Hematopoietic multipotent progenitor cell treated with erythropoietin and hydrocortisone succinate and interleukin-3 and kit ligand, for 6 days (in vitro differentiated cells): ENCODE measurements around the gene FRAS1.
A peak's percentile ranks its signal among the peaks of the same experiment; 100 is the strongest.

Experiments
- DNase-seq: peaks from one replicate; pipeline ENCODE4 v3.0.0-alpha.2; 2015

The FRAS1 gene

DNA sequence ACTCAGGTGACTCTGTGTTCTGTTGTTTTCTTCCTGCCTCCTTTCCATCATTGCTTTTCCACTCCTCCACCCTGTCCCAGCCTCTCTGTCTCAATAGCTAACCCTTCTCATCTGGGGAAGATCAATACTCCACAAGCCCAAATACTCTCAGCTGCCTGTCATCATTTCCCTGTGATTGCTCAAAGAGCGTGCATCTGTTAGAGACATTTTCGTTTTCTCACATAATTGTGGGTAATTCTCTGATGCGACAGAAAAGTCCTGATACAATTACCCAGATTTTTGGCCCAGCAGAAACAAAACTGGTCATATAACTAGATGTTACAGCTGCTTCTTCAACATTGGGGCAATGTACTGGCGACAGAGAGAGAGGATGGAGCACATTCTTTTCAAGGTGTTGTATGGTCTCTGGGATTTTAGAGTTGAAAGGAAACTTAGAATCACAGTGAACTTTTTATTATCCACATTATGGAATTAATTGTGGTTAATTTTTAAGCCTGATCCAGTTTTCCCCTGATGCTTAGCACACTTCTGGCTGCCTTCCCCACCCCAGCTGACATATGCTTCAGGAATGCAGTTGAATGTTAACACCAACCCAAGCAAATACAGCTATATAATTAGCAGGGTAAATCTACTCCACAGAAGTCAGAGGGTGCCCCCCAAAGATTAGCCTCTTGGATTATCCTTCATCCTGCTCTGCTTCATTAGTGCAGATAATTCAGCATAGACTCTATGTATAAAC is 323.0 kb downstream of the FRAS1 start:
- DNase-seq: no peak

DNA sequence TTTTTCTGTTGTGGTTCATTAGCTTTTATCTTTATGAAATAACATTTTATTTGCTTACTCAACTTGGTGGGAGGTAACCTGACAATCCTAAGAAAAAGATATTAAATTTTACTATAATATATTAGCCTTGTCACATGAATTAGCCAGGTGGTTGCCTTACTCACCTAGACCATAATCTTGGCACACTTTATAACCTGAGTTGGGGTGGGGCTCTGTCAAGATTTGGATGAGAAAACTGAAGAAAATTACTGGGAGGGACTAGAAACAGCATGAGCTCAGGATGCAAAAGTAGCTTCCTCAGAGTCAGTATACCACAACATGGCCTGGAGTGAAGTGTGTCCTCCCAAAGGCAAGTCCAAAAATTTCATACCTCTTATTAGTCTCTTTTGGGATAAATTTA is 329.6 kb downstream of the FRAS1 start:
- no peak for DNase-seq

DNA sequence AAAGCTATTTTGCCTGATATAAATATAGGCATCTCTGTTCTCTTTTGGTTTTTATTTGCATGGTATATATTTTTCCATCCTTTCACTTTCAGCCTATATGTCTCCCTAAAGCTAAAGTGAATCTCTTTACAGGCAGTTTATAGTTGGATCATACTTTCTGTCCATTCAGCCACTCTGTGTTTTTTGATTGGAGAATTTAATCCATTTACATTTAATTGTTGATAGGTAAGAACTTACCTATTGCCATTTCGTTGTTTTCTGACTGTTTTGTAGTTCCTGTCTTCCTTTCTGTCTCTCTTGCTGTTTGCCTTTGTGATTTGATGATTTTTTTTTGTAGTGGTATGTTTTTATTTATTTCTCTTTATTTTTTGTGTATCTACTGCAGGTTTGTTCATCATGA is 338.5 kb downstream of the FRAS1 start:
- no peak for DNase-seq

DNA sequence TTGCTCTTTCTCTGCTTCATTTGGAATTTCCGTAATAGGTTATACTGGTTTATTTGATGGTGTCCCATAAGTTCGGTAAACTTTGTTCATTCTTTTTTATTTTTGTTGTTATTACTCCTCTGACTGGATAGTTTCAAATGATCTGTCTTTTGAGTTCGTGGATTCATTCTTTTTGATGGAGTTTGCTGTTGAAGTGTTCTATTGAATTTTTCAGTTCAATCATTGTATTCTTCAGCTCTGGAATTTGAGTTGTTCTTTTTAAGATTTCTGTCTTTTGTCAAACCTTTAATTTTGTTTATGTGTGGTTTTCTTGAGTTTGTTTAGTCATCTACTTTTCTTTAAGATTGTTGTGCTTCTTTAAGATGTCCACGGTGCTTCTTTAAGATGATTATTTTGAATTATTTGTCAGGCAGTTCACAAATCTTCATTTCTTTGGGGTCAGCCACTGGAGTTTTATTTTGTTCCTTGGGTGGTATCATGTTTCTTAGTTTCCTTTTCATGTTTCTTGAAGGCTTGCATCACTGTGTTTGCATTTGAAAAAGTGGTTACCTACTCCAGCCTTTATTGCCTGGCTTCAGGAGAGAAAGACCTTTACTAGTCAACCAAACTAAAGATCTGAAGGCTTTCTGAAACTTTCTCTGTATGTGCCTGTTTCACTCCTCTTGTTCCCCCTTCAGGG is 339.6 kb downstream of the FRAS1 start:
- DNase-seq: no peak

DNA sequence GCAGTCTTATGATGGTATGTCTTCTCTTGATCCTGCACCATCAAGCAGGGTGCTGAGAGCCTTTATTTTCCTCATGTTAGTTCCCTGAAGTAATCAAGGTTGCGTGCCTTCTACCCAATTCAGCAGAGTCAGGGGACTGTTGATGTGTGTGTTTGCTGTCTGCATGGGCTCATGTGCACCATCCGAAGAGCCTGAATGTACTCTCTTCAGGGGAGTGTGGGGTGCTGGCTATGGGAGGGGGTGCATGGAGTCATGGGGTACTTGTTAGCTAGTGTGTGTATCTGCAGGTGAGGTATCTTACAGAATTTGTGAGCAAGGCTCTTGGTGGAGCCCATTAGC is 340.1 kb downstream of the FRAS1 start:
- DNase-seq: no peak

DNA sequence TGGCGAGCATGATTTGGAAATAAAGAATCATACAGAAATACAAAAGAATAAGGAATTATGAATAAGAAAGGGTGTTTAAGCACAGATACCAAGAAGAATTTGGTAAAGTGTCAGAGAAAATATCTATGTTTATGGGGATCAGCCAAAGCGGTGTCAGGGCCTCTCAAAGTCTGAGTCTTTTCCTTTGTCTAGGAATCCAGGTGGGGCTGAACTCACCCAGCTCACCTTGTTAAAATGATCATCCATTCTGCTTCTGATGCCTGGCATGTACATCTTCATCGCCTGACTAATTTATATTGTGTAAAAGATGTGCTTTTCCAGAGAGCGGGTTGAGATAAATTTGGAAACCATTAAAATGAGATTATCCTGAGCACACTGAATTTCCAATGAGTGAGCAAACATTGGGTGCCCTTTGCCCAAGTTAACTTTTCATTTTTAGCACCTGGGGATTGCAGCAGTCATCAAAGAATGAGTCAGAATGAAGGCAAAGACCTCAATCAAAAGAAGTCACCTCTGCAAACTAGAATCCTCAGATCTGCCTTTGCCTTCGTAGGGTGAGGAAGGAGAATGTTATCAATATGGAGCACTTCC is 352.6 kb downstream of the FRAS1 start:
- no peak for DNase-seq

DNA sequence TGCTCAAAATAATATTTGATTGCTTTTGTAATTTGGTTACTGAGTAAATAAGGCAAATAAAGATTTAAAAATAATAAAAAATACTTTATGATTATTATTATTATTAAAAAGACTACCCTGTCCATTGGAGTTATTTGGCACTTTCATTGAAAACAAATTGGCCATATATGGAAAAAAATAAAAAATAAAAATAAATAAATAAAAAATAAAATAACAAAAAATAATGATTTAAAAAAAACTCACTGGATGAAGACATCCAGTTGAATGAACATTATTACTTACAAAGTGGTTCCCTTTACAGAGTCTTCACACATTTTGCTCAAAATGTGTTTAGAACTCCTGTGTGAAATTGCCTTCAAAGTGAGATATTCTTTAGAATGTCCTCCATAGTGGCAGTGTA is 353.1 kb downstream of the FRAS1 start:
- no peak for DNase-seq

DNA sequence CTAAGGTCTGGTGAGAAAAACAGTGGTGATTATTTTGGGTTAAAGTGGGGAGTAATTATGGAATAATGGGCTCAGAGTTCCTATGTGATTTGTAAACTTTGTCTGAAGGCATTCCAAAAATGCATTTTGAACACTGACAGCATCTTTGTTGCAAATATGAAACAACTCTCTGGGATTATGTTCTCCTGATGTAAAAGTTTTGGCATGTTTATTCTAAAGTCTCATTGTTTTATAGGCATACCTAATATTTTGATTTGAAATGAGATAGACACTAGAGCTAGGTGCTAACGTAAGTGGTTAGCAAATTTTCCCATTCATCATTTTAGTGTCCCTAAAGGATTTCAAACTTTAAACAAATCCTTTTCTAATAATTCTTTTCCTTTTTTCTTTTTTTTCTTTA is 353.6 kb downstream of the FRAS1 start:
- no peak for DNase-seq

DNA sequence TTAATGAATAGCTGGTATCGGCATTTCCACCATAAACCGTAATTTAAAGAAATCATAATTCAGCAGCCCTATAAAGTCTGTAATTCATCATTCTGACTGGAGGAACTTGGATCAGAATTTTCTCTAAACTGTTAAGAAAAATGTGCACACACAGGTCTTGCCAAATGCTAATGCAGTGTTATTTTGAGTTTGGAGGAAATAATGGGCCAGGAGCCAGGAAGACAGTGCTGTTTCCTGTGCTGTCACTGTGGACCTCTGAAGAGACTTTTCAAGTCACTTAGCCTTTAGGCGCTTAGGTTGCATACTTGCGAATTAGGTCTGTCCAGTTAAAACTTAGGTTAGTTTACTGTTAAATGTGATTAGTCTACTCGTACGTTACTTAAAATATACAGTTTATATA is 357.0 kb downstream of the FRAS1 start:
- DNase-seq: no peak

DNA sequence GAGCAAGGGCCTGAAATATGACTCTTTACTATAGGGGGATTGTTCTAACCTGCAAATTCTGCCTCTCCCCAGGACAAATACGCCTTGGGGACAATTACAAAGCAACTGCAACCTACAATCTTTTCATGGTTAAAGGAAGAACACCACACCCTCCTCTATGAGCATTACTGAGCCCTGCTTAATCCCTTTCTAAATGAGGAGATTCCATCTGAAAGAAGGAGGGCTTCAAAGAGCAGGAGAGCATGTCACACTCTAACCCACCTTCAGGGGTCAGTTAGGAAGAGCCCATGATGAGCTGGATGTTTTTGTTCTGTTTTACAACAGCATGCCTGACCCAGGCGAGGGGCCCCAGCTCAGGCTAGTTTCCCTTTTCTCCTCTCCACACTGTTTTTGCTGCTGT is 360.5 kb downstream of the FRAS1 start:
- DNase-seq: no peak

DNA sequence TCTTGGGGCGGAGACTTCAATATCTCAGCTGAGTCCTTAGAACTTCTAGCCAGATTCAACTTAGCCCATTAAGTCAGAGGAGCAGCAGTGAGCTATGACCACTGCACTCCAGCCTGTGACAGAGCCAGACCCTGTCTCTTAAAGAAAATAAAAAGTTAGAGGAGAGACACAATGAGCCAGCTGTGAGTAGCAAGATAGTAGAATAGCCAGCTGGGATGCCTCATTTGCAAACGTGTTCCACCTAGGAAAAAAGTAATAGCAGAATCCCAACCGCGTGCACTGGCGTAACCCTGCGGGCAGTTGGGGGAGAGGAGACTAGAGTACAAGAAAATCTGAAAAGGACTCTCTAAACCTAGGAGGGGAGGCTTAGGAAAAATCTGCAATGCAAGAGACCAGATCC is 361.3 kb downstream of the FRAS1 start:
- DNase-seq: no peak

DNA sequence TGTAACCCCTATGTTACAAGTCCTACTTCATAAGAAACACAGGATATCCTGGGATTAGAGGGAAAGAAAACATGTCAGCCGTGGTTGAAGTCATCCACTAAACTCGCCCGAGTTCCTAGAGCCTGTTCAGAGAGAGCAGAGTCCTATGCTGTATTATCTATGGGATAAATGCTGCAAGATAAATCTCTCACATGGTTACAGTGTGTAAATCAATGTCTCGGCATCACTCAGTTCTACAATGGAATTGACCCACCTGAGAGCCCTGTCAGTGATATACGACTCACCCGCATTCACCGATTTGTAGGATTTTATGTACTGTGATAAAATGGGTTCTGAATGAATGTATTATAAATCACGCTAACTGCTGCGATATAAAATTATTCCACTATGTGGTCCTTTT is 366.7 kb downstream of the FRAS1 start:
- DNase-seq: no peak

DNA sequence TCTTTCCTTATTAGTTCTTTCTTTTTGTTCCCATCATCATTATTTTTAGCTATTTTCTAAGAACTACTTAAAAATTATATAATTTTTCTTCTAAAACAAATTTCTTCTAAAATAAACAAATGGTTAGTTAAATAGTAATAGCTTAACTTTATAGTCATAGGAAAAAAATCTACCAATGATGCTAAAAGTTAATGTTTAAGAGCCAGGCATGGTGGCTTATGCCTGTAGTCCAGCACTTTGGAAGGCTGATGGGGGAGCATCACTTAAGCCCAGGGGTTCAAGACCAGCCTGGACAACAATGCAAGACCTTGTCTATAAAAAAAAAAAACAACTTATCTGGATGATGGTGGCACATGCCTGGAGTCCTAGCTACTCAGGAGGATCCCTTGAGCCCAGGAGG is 367.3 kb downstream of the FRAS1 start:
- no peak for DNase-seq

DNA sequence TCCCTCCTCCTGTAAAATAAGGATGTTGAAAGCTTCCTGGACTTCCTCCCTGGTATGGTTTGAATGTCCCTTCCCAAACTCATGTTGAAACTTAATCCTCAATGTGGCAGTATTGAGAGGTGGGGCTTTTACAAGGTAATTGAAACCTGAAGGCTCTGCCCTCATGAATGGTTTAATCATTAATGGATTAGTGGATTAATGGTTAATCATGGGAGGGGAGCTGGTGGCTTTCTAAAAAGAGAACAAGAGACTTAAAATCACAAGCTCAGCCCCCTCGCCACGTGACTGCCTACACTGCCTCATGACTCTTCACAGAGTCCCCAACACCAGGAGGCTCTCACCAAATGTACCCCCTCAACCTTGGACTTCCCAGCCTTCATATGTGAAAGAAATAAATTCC is 369.8 kb downstream of the FRAS1 start:
- DNase-seq: no peak

DNA sequence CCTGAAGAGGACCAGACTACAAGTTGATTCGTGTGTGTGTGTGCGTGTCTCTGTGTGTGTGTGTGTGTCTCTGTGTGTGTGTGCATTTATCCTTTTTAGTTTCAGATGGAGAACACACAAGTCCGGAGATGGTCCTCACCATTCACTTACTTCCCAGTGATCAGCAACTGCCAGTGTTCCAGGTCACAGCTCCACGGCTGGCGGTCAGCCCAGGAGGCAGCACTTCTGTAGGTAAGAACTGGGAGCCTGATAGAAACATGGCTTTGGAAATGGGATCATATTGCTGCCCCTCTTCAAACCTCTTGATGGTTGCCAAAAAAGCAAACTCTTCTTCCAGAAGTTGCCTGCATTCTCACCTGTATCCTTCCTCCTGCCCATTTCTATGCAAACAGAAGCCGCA is 371.9 kb downstream of the FRAS1 start:
- DNase-seq: no peak

DNA sequence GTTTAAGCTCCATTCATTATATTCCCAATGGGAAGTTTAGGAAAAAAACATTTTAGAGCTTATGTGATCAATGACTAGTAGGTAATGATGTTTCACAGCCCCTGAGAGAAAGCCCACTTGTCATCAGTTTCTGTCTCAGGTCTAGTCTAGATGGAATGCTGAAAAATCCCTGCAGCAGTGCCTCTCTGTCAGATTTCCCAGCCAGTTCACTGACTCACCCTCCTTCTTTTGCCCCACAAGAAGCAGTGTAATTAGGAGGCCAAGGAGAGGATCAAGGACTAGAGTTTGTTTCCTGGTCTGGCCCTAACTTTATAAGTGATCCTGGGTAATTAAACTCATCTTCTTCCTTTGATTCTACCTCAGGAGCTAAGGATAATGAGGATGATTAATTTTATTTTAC is 375.8 kb downstream of the FRAS1 start:
- DNase-seq: no peak

DNA sequence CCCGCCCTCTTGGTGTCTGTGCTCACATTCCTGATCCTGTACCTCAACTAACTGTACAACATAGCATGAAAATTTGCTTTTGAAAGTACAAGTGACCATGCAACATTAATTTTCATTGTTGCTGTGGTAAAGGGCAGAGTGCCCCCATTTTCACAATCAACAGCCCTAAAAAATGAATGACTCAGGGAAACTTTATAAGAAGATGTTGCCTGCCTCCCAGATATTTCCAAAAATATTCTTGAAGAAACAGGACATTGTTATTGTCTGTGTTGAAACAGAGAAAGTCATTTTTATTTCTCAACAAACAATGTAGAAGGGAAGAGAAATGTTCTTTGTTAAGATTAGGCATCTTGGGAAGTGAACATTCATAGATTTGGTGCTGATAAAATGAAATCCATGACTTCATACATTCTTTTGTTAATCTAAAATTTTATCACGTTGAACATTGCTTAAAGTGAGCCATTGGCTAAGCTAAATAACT is 380.5 kb downstream of the FRAS1 start:
- DNase-seq: no peak

DNA sequence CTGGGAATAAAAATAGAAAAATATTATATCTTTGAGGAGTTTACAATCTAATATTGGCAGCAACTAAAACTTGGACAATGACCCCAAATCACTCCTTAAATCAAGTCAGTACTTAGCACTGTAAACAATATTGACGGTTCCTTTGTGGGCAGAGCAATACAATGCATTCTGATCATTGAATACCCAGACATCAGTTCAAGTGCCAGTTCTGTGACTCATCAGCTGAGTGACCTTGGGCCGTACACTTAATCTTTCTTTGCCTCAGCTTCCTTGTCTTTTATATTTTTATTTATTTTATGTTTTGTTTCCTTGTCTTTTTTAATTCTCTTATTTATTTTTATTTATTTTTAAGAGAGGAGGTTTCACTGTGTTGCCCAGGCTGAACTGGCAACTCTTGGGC is 382.2 kb downstream of the FRAS1 start:
- DNase-seq: no peak

DNA sequence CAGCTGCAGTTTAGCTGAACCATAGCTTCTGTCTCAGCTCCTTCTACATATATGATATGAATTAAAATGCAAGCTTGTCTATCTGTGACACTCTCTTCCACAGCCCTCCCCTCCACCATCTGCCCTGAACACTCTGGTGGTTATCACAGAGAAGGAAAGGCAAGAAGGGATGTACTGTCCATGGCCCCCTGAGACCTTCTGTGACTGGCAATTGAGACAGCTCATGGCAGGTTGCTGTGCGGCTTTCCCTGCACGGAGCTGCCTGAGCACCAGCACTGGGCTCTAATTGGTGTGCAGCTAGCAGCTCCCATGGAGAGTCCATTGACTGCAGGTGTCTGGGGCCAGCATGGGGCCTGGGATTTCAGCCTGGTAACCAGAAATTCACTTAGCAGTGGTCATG is 384.6 kb downstream of the FRAS1 start:
- DNase-seq: no peak

DNA sequence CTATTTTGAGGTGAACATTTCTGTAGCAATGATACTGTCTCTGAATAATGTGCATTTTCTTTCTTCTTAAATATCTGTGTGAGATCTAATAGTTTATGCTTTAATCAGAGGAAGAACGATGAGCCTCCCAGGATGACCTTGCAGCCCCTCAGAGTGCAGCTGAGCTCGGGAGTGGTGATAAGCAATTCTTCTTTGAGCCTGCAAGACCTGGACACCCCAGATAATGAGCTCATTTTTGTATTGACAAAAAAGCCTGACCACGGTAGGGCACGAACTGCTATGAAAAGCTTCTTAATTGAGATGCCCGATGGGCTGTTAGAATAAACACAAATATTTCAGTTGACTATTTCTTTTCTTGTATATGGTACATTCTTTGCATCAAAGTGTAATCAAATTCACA is 389.5 kb downstream of the FRAS1 start:
- peak; percentile 66 for DNase-seq

DNA sequence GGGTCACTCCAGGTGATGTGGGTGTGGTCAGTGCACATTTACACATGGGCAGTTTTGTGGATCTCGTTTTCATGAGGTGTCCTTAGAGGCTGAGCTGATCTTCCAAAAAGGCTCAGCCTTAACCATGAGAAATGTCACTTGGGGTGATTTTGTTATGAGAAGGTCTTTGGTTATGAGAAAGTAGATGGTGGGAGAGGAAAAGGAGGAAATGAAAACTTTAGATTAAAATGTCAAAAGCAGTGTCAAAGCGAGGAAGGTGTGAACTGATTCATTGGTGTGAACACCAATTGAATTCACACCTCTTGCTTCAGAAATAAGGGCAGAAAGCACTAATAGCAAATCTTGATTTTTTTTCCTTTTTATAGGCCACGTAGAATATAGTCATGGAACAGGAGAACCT is 394.3 kb downstream of the FRAS1 start:
- no peak for DNase-seq

DNA sequence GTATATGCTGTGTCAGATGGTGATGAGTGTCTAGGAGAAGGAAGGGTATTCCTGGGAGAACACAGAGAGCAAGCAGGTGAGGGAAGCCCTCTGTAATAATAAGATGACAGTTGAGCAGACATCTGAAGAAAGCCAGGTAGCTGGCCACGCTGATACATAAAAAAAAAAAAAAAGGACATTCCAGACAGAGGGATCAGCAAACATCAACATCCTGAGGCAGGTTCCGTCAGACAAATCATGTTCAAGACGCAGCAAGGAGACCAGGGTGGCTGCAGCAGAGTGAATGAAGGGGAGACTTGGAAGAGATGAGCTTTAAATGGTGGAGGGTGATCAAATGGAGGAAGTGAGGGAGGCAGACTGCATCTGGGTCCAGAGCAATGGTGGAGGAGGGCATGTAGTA is 396.9 kb downstream of the FRAS1 start:
- no peak for DNase-seq

DNA sequence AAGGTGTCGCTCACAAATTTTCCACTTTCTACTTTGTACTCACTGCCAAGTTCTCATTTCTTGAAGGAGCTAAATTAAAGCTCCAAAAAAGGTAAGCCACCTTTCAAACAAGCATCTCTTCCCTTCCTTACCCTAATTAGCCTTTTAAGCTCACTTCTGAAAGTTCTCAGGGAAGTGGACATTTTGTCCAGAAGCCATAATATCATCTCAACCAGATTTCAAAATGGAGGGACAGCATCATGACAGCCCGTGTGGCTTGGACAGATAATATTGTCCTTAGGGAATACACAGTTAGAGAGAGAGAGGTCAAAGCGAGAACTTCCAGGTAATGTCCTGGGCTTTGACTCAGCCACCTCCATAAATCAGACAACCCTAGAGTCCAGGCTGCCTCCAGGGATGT is 400.6 kb downstream of the FRAS1 start:
- DNase-seq: no peak

DNA sequence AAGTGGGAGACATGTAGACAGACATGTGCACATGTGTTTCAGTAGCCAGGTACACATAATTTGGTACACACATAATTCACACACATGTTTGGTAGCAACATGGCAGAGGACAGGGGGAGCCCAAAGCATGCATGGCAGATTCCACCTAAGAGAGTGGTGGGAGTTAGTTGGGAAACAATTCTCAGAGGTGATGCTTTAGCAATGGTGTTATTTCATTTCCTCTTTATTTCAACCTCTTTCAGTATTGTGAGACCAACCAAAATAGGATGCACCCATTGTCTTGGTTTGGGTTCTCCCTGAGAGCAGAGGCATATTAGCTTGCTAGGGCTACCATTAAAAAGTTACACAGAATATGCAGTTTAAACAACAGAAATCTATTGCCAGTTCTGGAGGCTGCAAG is 402.2 kb downstream of the FRAS1 start:
- no peak for DNase-seq

DNA sequence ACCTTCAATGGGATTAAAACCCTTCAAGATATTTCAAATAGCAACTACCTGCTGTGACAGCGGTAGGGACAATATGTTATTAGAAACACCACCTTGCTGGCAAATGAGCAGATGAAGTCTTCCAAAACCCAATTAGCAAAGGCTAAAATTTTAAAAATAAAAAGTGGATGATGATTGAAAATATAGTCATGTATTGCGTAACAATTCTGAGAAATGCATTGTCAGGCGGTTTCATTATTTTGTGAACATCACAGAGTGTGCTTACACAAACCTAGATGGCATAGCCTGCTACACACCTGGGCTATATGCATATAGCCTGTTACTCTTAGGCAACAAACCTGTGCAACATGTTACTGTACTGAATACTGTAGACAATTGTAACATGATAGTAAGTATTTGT is 403.2 kb downstream of the FRAS1 start:
- DNase-seq: no peak
